Embryonic facial prominence (tissue), 1 donor: Measurements from ENCODE around the gene FNBP1.

Experiments
- DNase-seq: peaks from one replicate; pipeline ENCODE4 v3.0.0-alpha.2; 2016; ENCODE audit errors: extremely low spot score

The FNBP1 gene

DNA sequence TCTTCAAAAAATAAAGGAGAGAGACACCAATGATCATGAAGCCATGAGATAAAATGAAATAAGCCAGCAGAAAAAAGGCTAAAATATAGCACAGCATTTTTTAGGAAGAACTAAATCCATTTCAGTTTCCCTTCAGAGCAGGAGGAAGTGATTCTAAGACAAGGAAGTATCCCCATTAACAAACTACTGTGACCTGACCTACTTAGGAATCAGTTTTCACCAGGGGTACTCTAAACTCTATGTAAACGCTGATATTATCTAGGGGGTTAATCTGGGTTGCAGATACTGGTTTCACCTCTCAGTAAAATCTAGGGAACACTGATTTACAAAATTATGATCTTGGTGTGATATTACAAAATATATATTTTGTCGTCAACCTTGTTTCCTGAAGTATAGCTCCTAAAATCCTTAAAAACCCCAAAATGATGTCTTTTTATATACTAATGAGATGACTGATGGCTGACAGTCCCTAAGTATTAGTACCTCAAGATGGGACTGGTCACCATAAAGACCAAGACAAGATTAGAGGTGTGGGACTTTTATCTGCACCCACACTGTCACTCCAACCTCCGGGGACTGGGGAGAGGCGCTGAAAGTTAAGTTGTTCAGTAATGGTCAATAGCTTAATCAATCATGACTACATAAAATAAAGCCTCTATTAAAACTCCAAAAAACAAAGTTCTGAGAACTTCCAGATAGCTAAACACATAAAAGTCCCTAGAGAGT, 2.9 kb upstream of the FNBP1 start:
- no peak for DNase-seq

DNA sequence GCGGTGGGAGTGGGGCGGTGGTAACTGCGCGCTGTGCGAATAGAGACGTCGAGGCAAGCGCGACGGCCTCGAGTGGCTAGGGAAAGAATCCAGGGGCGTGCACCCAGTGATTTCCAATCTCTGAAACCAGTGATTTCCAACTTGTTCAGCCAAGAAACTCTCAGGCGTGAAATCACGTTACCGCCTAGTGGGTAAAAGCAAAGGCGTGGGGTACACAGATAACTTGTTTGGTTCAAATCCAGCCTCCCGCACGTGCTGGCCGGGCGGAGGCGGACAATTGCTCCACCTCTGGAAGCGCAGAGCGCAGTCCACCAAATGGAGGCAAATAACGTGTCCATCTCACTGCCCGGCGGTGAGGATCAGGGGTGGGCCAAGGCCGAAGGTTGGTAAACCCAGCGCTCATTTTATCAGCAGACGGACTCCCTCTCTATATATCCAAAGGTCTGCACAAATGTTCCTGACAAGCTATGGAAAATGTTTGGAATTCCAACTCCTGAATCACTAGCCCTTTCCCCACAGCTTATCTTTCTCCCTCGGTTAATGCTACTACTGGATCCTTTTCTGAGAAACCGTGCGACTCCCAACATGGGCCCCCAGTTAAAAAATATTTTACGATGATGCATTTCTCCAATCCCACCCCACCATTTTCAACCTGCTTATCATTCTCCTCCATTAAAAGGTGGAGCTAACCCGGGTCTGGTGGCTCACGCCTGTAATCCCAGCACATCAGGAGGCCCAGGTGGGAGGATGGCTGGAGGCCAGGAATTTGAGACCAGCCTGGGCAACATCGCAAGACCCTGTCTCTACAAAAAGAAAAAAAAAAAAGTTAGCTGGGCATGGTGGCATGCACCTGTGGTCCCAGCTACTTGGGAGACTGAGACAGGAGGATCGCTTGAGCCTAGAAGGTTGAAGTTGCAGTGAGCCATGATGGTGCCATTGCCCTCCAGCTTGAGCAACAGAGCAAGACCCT, 950 bp upstream of the FNBP1 start:
- peak; percentile 23 for DNase-seq

DNA sequence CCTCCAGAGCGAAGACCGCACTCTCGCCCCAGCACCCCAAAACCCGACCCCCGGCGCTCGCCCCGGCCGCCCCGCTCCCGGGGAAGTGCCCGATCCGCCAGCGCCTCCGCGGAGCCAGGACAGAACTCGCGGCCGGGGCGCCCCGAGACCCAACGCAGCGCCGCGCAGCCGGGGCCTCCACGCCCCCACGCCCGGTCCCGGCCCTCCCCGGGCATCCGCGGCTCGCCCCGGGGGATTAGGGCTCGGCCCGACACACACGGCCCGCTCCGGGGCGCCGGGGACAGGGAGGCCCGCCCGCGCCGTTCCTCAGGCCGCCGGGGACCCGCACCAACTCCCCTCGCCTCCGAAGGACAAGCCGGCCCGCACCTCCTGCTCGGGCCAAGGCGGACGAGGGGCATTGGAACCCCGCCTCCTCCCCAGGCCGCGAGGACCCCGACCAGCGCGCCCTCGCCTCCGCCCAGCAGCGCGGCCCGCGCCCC, 544 bp downstream of the FNBP1 start:
- DNase-seq: no peak

DNA sequence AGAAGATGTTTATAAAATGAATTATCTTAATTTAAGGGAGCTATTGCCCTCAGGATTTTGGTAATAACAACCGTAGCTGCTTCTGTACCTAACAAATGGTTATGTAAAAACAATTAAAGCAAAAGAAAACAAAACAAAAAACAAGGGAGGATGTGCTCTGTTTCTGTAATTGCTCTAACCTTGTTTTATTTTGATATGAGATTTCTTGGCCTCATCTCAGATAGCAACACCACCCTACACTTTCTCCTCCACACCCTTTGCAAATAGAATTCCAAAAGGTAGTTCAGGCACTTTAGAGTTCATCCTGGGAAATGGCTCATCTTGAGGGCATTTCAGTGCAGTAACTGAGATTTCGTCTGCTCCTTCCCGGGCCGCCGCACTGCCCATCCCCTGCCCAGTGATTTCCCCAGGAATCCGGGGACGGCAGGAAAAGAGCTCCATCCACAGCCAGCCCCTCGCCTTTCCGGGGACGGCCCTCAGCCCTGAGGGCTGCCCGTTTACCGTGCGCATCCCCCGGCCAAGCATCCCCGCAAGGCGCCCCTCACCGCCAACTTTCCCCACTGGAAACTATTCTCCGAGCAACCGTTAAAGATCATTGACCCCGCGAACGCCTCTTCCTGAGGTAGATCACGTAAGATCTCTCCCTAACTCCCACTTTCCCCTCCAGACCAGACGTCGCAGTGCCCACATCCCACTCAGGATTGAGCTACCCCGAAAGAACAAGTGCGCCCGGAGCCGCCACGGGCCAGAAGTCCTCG, 1.2 kb downstream of the FNBP1 start:
- DNase-seq: no peak

DNA sequence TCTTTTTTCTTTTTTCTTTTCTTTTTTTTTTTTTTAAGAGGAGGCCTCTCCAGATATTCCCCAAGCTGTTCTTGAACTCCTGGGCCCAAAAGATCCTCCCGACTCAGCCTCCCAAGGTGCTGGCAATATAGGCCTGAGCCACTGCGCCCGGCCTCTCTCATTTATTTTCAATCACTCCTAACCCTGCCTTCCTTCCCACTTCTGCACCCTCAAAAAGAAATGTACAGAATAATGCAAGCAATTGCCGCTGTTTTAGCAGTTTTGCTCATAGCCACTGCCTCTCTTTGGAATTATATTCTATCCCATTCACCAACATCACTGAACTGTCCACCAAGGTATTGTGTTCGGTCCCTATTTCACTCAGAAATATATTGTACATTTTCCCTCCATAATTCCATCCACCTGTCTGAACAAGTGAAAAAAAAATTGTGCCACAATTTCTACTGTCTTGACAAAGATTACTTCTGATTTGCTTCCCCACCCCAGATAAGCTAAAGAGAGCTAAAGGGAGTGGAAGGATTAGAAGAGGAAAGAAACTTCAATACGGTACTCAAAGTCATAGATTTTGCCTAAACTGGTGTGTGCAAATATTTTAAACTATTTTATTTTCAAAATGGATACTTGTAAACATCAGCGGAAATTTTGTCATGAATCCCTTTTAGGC, 1.9 kb downstream of the FNBP1 start:
- no peak for DNase-seq

DNA sequence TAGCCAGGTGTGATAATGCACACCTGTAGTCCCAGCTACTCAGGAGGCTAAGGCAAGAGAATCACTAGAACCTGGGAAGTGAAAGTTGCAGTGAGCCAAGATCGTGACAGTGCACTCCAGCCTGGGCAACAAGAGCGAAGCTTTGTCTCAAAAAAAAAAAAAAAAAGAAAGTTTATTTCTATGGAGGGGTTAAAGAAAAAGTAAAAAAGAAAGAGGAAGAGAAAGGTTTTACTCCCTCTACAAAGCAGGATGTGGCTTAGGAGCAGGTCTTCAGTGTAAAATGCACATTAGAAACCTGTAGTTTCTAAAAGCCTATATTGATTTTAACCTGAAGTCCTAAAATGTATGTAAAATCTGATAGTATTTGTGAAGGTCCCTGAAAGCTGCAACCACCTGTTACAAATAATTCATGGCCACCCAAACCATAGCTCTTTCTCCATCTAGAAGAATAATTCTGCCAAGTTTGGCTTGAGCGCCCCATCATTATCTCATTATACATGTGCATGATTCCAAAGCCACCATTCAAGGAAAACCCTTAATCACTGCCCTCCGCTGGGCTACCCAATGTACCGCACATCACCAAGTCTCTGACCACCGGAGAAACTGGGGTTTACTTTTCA, 3.4 kb downstream of the FNBP1 start:
- no peak for DNase-seq

DNA sequence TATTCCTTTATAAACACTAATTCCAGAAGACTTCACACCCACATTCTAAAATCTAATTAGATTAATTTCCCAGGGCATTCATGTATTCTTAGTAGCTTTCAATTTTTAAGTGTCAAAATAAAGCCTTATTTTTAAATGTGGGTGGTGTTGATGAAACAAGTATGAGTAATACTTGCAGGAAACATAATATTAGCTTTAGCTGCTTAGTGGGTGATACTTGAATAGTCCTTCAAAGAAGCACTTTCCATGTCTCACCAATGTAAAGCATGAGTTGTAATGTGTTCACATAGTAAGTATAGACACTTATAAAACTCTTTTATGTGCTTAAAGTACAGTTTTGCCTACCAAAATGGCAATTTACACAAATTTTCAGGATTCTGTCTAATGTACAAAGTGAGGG, 6.9 kb downstream of the FNBP1 start:
- no peak for DNase-seq

DNA sequence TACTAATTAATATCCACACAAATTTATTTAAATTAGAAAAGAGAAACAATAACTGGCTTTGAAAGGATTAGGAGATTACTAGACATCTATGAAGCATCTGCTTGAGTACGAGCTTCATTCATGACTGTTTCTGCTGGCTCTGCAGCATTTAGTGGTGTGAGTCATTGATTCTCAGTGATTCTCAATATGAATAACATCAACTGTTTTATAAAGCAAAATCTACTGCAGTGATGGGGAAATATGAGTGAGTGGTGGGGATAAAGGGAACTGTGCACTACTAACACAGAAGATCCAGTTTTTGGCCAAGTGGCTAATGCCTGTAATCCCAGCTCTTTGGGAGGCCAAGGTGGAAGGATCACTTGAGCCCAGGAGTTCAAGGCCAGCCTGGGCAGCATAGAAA, 8.4 kb downstream of the FNBP1 start:
- DNase-seq: no peak

DNA sequence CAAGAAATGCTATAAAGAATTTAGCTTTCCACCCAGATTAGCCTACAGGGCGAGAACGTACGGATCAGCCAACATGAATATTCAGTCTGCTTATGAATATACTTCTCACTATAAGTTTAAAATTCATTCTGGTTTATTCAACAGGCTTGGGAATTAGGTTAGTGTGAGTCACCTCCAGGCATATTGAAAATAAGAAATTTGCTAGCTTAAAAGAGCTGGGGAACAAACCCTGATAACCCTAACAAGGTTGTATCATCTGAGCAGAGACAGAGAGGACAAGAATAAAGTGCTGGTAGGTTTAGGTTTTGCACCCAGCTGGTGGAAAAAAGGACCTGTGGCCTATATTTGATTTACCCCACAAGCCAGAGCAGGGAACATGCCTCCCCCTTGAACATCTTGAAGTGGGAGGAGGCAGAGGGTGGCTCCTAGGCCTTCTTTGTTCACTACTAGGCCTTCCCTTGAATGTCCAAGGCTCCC, 12.3 kb downstream of the FNBP1 start:
- no peak for DNase-seq

DNA sequence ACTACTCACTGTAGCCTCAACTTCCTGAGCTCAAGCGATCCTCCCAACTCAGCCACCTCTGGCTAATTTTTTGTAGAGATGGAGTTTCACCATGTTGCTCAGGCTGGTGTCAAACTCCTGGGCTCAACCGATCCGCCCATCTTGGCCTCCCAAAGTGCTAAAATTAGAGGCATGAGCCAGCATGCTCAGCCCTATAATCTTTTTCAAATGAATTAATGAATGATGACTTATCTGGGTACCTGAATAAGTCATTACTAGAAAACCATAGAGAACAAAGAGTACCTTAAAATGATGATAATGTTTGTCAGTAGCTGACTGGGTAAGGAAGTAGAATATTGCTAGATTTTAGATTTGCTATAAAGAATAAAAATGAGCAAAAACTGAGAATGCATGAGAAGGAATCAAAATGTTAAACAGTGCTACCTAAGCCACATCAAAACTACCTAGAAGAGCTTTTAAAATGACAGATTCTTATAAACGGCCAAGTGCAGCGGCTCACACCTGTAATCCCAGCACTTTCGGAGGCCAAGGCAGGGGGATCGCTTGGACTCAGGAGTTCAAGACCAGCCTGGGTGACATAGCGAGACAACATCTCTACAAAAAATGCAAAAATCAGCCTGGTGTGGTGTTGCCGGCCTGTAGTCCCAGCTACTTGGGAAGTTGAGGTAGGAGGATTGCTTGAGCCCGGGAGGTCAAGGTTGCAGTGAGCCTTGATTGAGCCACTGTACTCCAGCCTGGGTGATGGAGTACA, 13.6 kb downstream of the FNBP1 start:
- no peak for DNase-seq

DNA sequence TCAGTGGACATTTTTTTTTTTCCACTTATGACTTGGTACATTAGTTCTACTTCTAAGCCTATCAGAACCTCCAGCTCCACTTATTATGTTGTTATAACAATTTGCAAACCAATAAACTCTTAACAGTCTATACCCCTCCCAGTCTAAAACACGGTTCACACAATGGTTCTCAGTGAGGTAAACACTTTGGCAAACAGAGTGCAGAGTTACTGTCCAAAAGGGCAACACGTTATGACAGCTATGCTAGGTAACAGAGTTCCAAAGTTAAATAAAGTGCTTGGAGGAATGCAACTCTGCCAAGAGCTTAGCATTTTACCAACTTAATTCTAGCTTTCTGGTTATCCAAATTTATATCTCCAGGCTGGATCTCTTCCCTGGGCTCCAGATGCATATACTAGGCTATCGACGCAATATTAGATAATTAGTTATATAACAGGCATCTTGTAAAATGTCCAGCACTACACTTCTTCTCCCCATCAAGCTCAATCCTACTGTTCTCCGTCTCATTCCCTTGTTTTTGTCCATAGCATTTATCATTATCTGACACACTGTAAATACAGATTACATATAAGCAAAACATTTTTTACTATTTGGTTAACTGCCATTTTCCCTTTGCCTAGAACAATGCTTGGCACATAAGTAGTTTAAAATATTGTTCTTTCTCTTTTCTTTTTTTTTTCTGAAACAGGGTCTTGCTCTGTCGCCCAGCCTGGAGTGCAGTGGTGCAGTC, 14.3 kb downstream of the FNBP1 start:
- no peak for DNase-seq

DNA sequence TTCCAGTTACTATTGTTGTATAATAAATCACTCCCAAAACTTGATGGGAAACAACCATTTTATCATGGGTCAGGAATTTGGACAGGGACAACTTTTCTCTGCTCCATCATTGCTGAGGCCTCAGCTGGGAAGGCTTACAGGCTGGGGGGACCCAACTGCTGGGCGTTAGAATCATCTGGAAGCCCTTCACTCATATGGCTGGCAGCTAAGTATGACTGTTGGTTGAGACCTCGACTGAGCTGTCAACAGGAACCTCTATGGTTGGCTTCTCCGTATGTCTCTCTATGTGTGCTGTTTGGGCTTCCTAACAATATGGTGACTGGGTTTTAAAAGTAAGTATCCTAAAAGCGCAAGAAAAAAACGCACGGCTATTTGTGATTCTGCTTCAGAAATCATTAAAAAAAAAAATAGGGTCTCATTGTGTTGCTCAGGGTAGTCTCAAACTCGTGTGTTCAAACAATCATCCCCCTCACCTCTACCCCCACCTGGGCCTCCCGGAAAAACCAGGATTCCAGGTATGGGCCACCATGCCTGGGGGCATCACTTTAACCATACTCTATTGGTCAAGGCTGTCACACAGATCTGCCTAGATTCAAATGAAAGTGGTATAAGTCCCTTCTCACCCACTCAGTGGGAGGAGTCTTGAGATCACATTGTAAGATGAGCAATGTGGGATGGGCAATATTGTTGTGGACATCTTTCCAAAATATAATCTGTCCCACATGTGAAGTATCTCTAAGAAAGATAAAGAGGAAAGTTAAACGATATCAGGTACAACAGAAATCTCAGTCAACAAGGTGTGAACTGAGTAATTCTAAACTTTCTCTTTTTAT, 15.2 kb downstream of the FNBP1 start:
- DNase-seq: no peak

DNA sequence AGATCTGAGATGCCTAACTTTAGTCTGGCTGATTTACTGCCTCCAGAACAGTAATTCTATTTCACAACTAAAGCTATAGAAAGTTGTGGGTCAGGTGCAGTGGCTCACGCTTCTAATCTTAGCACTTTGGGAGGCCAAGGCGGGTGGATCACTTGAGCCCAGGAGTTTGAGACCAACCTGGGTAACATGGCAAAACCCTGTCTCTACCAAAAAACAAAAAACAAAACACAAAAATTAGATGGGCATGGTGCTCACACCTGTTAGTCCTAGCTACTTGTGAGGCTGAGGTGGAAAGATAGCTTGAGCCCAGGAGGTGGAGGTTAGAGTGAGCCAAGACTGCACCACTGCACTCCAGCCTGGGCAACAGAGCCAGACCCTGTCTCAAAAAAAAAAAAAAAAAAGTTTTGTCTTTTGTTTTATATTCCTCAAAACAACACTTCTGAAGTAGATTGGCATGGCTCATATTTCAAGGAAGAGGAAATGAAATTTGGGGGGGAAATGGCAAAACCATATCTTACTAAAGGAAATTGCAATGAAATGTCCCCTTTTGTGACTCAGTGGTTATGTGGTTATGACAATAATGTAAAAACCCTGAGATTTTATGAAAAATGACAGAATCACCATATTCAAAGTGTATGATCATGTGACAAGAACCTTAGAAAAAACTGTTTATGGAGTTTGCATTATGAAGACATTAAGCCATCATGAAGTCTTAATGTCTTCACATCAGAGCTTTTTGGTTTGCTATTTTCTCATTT, 16.2 kb downstream of the FNBP1 start:
- no peak for DNase-seq

DNA sequence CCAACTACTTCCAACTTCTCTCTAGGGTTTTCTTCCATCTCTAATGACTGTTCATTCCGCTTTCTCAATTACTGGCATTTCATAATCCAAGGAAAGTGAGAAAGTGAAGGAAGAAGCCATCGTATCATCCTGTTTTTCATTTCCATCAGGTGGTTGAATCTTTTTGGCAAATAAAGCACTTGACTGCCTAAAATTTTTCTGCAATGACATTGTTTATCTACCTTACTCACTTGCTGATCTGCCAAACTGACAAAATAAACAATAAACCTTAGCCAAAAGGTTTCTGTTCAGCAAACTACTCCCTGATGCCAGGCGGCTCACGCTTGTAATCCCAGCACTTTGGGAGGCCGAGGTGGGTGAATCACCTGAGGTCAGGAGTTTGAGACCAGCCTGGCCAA, 18.4 kb downstream of the FNBP1 start:
- no peak for DNase-seq

DNA sequence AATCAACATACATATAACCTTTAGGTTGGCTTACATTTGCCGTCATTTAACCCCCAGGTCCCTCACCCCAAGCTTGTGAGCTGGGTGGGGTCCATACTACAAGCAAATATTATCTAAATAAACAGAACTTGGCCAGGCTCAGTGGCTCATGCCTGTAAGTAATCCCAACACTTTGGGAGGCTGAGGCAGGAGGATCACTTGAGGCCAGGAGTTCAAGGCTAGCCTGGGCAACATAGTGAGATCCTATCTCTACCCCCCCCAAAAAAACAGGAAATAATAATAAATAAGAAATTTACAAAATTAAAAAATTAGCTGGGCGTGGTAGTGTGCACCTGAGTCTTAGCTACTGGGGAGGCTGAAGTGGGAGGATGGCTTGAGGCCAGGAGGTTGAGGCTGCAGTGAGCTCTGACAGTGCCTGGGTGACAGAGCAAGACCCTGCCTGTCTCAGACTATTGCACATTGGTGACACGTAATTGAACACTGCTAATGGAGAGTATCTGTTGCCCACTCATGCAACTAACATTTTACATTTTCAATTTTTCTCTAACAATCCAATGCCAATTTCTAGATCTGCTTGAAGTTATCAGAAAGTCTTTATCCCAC, 18.9 kb downstream of the FNBP1 start:
- DNase-seq: no peak

DNA sequence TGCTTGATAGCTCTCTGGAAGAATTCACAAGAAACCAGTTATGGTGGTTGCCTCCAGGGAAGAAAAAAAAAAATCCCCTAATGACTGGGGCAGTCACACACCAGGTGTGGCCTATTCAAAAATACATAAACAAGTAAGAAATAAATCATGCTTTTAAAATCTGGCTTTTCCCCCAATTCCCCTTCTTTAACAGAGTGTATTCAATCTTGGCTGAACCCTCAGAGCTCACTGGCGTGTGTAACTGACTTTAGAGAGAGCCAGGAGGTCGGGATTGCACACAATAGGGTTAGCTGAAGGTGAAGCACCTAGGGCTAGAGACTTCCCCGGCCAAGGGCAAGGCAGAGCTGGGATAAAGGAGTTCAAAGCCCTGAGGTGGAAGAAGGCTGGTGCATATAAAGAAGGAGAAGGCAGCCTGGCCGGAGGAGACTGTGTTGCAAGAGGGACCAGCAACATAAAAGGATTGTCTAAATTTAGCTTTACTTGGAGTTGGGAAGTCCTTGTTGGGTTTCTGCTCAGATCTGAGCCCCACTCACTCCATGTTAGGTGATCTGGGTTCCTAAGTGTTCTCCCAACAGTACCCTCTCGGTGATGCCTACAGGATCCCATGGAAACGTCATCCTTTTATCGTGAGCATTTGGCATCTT, 19.7 kb downstream of the FNBP1 start:
- no peak for DNase-seq

DNA sequence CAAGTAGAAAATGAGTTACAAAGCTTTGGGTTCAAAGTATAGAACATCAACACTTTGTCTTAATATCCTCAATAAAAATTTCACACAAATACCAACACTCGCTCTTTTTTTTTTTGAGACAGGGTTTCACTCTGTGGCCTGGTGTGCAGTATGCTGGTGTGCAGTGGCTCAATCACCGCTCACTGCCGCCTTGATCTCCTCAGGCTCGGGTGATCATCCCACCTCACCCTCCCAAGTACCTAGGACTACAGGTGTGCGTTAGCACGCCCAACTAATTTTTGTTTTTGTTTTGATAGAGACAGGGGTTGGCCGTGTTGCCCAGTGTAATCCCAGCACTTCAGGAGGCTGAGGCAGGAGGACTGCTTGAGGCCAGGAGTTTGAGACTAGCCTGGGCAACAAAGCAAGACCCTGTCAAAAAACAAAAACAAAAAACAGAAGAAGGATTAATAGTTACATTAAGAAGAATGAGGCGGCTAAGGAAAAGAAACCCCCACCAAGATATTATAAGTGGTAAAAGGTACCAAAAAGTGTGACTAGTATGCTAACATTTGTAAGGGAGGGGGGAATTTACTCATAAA, 20.3 kb downstream of the FNBP1 start:
- DNase-seq: no peak
